Measurements from ENCODE around the gene SHE.

Gene SHE

DNA sequence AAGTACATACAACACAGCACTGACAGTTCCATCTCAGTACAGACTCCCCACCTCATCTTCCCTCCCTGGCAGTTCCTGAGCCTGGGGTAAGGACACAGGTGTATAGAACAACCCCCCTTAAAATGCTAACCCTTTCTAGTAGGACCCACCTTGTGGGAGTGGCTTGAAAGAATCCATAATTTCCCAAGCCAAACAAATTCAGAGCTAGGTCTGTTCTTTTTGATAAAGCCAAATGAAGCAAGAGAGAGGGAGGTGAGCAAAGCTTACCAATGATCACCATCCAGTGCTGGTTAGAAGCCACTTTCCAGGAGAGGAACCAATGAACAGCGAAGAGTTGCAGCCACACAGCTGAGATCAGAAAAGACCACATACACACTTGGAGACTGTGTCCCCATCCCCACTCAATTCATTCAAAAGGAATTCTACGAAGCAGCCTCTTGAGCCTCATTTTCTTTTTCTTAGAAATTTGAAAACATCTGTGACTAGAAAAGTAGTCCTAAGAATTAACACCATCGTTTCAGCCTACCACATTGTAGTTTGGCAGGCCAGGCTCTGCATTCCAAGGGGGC, 47.1 kb upstream of the SHE start:
- no peak overlapping the region for H3K4me2 ChIP-seq (ENCODE audit: low read length, poor library complexity, severe bottlenecking)
- no peak overlapping the region for H4K8ac ChIP-seq (ENCODE audit: low read length)
- no peak overlapping the region for H3K4me3 ChIP-seq (ENCODE audit: insufficient read depth in 1 of 2, low read depth in 1 of 2, low read length in 2 of 2)
- no peak for DNase-seq
- H3K18ac ChIP-seq (ENCODE audit: low read depth in 1 of 2, low read length in 2 of 2): no peak overlapping the region
- no peak overlapping the region for H3K27ac ChIP-seq (ENCODE audit: low read length, poor library complexity, severe bottlenecking)
- no peak overlapping the region for H2AK5ac ChIP-seq (ENCODE audit: low read length, severe bottlenecking)
- H3K4ac ChIP-seq (ENCODE audit: low read depth in 1 of 2, low read length in 2 of 2): no peak overlapping the region
- H2BK12ac ChIP-seq (ENCODE audit: low read length in 2 of 2): no peak overlapping the region
- 100% methylated on average over 3 of the region's 3 CpGs for WGBS
- H3K79me1 ChIP-seq (replicated peaks; ENCODE audit: low read length, poor library complexity, severe bottlenecking): peaks cover 32% of the 10 kb centered on the region
- no peaks in the 10 kb centered on the region for H3K9me3 ChIP-seq (ENCODE audit: control insufficient read depth, low read length)
- peaks cover 5% of the 10 kb centered on the region for H3K4me1 ChIP-seq (ENCODE audit: control insufficient read depth, insufficient read depth, low read depth, low read length)
- no peak overlapping the region for H2BK120ac ChIP-seq (ENCODE audit: low read depth, low read length)
- no peak overlapping the region for H2AFZ ChIP-seq (ENCODE audit: low read depth, low read length)
- no peak overlapping the region for H3K14ac ChIP-seq (ENCODE audit: low read length in 2 of 2)
- H3K27me3 ChIP-seq (ENCODE audit: control insufficient read depth in 1 of 2, insufficient read depth in 1 of 2, low read length in 2 of 2): peaks cover 8 to 9% of the 10 kb centered on the region in 2 experiments
- H3K23ac ChIP-seq (ENCODE audit: low read length in 2 of 2): no peak overlapping the region
- H2BK5ac ChIP-seq (ENCODE audit: low read depth, low read length, poor library complexity, severe bottlenecking): no peak overlapping the region
- no peak overlapping the region for H4K91ac ChIP-seq (ENCODE audit: low read length)
- no peak overlapping the region for H2BK15ac ChIP-seq (ENCODE audit: low read depth, poor library complexity, severe bottlenecking)
- peak overlapping the region; percentile 9 for H3K9ac ChIP-seq (ENCODE audit: low read length)
- H3K36me3 ChIP-seq (ENCODE audit: control insufficient read depth in 1 of 2, insufficient read depth in 2 of 2, low read depth in 1 of 2, low read length in 2 of 2): peaks cover 45 to 58% of the 10 kb centered on the region in 2 experiments

DNA sequence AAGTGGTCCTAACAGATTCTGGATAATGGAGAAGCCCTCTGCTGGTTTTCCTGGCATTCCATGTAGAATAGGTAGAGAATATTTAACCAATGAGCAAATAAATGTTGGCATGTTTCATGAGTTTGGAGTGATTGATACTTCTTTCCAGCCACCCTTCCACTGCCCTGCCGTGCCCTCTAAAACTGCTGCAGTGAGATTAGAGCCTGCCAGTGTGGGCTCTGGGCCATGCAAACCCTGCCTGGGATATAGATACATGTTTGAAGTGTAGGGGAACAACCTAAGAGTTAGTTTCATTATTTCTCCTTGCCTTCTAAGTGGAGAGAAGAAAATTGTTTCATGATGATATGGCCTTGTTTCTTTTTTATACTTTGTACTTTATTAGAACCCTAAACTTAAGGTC, 45.8 kb upstream of the SHE start:
- no peak overlapping the region for H3K23ac ChIP-seq (ENCODE audit: low read length in 2 of 2)
- H3K27ac ChIP-seq (ENCODE audit: low read length, poor library complexity, severe bottlenecking): no peak overlapping the region
- H4K8ac ChIP-seq (ENCODE audit: low read length): no peak overlapping the region
- no peak overlapping the region for H3K4me2 ChIP-seq (ENCODE audit: low read length, poor library complexity, severe bottlenecking)
- H2BK15ac ChIP-seq (ENCODE audit: low read depth, poor library complexity, severe bottlenecking): no peak overlapping the region
- peaks cover 5% of the 10 kb centered on the region for H3K4me1 ChIP-seq (ENCODE audit: control insufficient read depth, insufficient read depth, low read depth, low read length)
- H2BK120ac ChIP-seq (ENCODE audit: low read depth, low read length): no peak overlapping the region
- H3K14ac ChIP-seq (ENCODE audit: low read length in 2 of 2): no peak overlapping the region
- peaks cover 25% of the 10 kb centered on the region for H3K79me1 ChIP-seq (replicated peaks; ENCODE audit: low read length, poor library complexity, severe bottlenecking)
- no peaks in the 10 kb centered on the region for H3K9me3 ChIP-seq (ENCODE audit: control insufficient read depth, low read length)
- H3K4me3 ChIP-seq (ENCODE audit: insufficient read depth in 1 of 2, low read depth in 1 of 2, low read length in 2 of 2): no peak overlapping the region
- H2BK5ac ChIP-seq (ENCODE audit: low read depth, low read length, poor library complexity, severe bottlenecking): no peak overlapping the region
- H4K91ac ChIP-seq (ENCODE audit: low read length): no peak overlapping the region
- H3K9ac ChIP-seq (ENCODE audit: low read length): peak overlapping the region; percentile 9
- H3K18ac ChIP-seq (ENCODE audit: low read depth in 1 of 2, low read length in 2 of 2): no peak overlapping the region
- no peak overlapping the region for H3K4ac ChIP-seq (ENCODE audit: low read depth in 1 of 2, low read length in 2 of 2)
- H2BK12ac ChIP-seq (ENCODE audit: low read length in 2 of 2): no peak overlapping the region
- no peak for DNase-seq
- H3K27me3 ChIP-seq (ENCODE audit: control insufficient read depth in 1 of 2, insufficient read depth in 1 of 2, low read length in 2 of 2): peaks cover 18 to 19% of the 10 kb centered on the region in 2 experiments
- no peak overlapping the region for H2AFZ ChIP-seq (ENCODE audit: low read depth, low read length)
- WGBS: 91% methylated on average over 1 of the region's 1 CpG
- no peak overlapping the region for H2AK5ac ChIP-seq (ENCODE audit: low read length, severe bottlenecking)
- peaks cover 37 to 46% of the 10 kb centered on the region in 2 experiments for H3K36me3 ChIP-seq (ENCODE audit: control insufficient read depth in 1 of 2, insufficient read depth in 2 of 2, low read depth in 1 of 2, low read length in 2 of 2)

DNA sequence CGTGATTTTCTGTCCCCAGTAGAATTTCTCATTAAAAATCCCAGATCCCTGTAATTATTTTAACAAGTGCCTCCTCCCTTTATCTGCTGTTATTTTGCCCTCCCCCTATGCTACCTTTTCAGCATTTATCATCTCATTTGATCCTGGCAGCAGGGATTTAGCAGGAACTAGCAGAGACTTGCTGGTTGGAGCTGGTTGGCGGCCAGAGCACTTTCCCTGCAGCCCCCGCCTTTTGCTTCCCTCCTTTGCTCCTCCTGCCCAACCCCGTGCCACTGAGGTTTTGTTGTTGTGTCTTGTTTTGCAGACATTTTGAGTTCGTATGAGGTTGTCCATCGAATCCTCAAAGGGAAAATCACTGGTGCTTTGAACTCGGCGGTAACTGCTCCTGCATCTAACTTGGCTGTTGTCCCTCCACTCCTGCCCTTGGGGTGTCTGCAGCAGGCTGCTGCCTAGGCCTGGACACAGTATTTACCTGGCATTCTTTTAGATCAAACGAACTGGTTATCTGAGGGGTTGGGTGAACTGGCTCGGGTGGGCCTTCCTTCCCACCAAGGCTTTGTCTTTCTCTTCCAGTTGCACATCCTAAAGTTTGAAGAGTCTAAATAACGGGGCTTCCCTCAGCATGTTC, 45.0 kb upstream of the SHE start:
- Histone ChIP-seq H3K9me3 (ENCODE audit: control insufficient read depth, low read length) (no peaks in the 10 kb centered on the region), H3K36me3 (ENCODE audit: control insufficient read depth in 1 of 2, insufficient read depth in 2 of 2, low read depth in 1 of 2, low read length in 2 of 2) (peaks cover 32 to 38% of the 10 kb centered on the region in 2 experiments), H2BK5ac (ENCODE audit: low read depth, low read length, poor library complexity, severe bottlenecking) (no peak overlapping the region), H3K4ac (ENCODE audit: low read depth in 1 of 2, low read length in 2 of 2) (no peak overlapping the region), H3K18ac (ENCODE audit: low read depth in 1 of 2, low read length in 2 of 2) (no peak overlapping the region), H3K4me2 (ENCODE audit: low read length, poor library complexity, severe bottlenecking) (no peak overlapping the region), H4K91ac (ENCODE audit: low read length) (no peak overlapping the region), H3K9ac (ENCODE audit: low read length) (no peak overlapping the region), H3K4me3 (ENCODE audit: insufficient read depth in 1 of 2, low read depth in 1 of 2, low read length in 2 of 2) (no peak overlapping the region), H2BK15ac (ENCODE audit: low read depth, poor library complexity, severe bottlenecking) (no peak overlapping the region), H2BK120ac (ENCODE audit: low read depth, low read length) (no peak overlapping the region), H3K27ac (ENCODE audit: low read length, poor library complexity, severe bottlenecking) (no peak overlapping the region), H2BK12ac (ENCODE audit: low read length in 2 of 2) (no peak overlapping the region), H3K27me3 (ENCODE audit: control insufficient read depth in 1 of 2, insufficient read depth in 1 of 2, low read length in 2 of 2) (peaks cover 23 to 25% of the 10 kb centered on the region in 2 experiments), H3K14ac (ENCODE audit: low read length in 2 of 2) (no peak overlapping the region), H3K79me1 (replicated peaks; ENCODE audit: low read length, poor library complexity, severe bottlenecking) (peaks cover 18% of the 10 kb centered on the region), H2AFZ (ENCODE audit: low read depth, low read length) (no peak overlapping the region), H3K4me1 (ENCODE audit: control insufficient read depth, insufficient read depth, low read depth, low read length) (peaks cover 5% of the 10 kb centered on the region), H3K23ac (ENCODE audit: low read length in 2 of 2) (no peak overlapping the region), H4K8ac (ENCODE audit: low read length) (no peak overlapping the region), H2AK5ac (ENCODE audit: low read length, severe bottlenecking) (no peak overlapping the region)
- 80% methylated on average over 11 of the region's 11 CpGs for WGBS
- DNase-seq: no peak

DNA sequence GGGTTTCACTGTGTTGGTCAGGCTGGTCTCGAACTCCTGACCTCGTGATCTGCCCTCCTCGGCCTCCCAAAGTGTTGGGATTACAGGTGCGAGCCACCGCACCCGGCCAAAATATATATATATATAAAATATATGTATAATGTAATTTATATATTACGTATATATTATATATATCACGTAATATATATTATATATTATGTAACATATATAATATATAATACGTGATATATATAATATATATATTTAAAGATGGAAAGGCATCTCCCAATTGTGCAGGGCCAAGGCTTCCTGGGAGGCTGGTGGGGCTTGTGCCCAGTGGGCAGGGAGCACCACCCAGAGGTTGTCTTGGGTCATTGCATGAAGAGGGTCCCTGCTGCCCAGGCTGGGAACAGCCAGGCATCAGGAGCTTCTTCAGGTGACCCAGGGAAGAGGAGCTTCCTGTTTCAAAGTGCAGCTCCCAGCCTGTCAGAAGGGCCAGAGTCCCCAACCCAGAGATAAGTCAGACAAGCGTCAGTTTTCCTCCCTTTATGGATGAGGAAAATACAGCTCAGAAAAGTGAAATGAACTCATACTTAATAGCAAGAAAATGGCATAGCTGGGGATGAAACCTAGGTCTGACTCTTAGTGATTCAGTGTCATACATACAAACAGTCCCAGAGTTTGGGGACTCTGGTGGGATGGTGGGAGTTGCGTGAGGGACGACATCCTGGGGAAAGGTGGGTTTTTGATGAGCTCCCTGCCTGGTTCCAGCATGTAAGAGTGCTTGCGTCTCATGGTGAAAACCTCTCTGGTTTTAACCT, 44.3 kb upstream of the SHE start:
- Histone ChIP-seq H3K4me2 (ENCODE audit: low read length, poor library complexity, severe bottlenecking) (no peak overlapping the region), H2BK15ac (ENCODE audit: low read depth, poor library complexity, severe bottlenecking) (no peak overlapping the region), H2BK12ac (ENCODE audit: low read length in 2 of 2) (no peak overlapping the region), H2BK120ac (ENCODE audit: low read depth, low read length) (no peak overlapping the region), H3K4me3 (ENCODE audit: insufficient read depth in 1 of 2, low read depth in 1 of 2, low read length in 2 of 2) (no peak overlapping the region), H2AFZ (ENCODE audit: low read depth, low read length) (no peak overlapping the region), H2AK5ac (ENCODE audit: low read length, severe bottlenecking) (no peak overlapping the region), H4K91ac (ENCODE audit: low read length) (no peak overlapping the region), H3K18ac (ENCODE audit: low read depth in 1 of 2, low read length in 2 of 2) (no peak overlapping the region), H4K8ac (ENCODE audit: low read length) (no peak overlapping the region), H3K79me1 (replicated peaks; ENCODE audit: low read length, poor library complexity, severe bottlenecking) (peaks cover 11% of the 10 kb centered on the region), H3K36me3 (ENCODE audit: control insufficient read depth in 1 of 2, insufficient read depth in 2 of 2, low read depth in 1 of 2, low read length in 2 of 2) (peaks cover 24 to 30% of the 10 kb centered on the region in 2 experiments), H3K23ac (ENCODE audit: low read length in 2 of 2) (no peak overlapping the region), H3K9ac (ENCODE audit: low read length) (no peak overlapping the region), H3K4me1 (ENCODE audit: control insufficient read depth, insufficient read depth, low read depth, low read length) (peaks cover 4% of the 10 kb centered on the region), H2BK5ac (ENCODE audit: low read depth, low read length, poor library complexity, severe bottlenecking) (no peak overlapping the region), H3K9me3 (ENCODE audit: control insufficient read depth, low read length) (no peaks in the 10 kb centered on the region), H3K27ac (ENCODE audit: low read length, poor library complexity, severe bottlenecking) (no peak overlapping the region), H3K4ac (ENCODE audit: low read depth in 1 of 2, low read length in 2 of 2) (no peak overlapping the region), H3K27me3 (ENCODE audit: control insufficient read depth in 1 of 2, insufficient read depth in 1 of 2, low read length in 2 of 2) (peaks cover 29 to 32% of the 10 kb centered on the region in 2 experiments), H3K14ac (ENCODE audit: low read length in 2 of 2) (no peak overlapping the region)
- peak; percentile 67 for DNase-seq
- 84% methylated on average over 3 of the region's 13 CpGs for WGBS
